Fibroblast of skin of left quadriceps (primary cell): ENCODE results near the gene TIGD1.

ENCODE experiments used
- DNase-seq, 2 experiments: peaks; one replicate each; pipeline ENCODE4 v3.0.0-alpha.2; 2013; ENCODE audit warnings: low read depth in 2 of 2

The TIGD1 gene

DNA sequence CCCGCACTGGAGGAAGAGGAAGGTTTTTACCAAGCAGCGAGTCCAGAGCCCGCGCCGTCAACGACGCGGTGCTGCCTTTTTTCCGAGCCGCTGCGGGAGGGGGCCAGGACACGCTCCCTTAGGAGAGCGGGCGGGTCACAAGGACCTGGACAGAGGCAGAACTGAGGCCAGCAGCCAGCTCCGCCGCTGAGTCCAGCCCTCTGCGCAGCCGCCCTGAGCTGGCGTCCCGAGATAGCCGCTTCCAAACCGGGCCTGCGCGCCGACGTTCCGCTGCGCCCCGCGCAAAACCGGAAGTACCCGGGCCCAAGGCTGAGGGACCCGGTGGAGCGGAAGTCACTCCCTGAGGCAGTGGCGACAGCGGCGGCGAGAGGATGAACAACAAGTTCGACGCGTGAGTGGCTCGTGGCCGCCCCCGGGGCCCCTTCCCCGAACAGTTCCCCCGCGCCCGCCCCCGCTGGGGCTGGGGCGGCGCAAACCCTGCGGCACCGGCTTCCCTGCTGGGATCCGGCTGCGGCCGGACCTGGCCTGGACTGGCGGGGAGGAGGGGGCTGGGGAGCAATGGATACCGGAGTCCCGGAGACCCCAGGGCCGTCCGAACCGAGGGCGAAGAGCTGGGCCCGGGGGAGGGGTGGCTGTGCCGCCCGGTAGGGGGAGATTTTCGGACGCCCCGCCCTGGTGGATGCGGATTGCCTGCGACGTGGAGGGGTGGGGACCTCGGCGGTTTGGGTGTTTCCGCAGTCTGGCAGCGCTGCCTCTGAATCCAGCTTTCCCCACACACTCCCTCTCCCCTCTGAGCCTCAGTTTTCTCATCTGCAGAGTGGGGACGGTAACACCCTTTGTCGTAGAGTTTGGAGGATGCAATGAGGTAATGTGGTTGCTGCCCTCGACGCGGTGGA is at the start of gene TIGD1, which contains the start of gene EIF4E2:
Gene TIGD1, minus strand, starts transcription at position 204 of the 896 bp plus-strand sequence. CDS start 675 bp downstream, outside the sequence.
Gene EIF4E2, plus strand, starts transcription at position 336 of the 896 bp plus-strand sequence. Its CDS starts 36 bp downstream, at position 372.
- peak; percentile 82 to 84 for DNase-seq

GRCh38 chr2:232598293-232598692 is 47.9 kb upstream of the TIGD1 start:
- no peak for DNase-seq

DNA sequence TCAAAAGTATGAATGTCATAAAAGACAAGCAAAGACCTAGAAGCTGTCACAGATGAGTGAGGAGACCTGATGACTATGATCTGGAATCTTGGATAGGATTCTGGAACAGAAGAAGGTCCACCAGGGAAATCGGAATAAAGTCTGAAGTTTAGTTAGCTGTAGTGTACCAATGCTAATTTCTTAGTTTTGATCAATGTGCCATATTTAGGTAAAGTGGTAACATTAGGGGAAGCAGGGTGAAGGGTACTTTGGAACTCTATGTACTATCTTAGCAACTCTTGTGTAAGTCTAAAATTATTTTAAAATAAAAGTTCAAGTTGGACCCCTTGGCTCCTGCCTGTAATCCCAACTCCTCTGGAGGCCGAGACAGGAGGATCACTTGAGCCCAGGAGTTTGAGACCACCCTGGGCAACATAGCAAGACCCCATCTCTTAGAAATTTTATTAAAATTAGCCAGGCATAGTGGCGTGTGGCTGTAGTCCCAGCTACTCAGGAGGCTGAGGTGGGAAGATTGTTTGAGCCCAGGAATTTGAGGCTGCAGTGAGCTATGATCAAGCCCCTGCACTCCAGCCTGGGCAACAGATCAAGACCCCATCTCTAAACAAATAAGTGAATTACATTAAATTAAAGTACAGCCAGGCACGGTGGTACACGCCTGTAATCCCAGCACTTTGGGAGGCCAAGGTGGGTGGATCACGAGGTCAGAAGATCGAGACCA is 47.2 kb upstream of the TIGD1 start:
- no peak for DNase-seq

- no peak for DNase-seq
Observed at GRCh38 chr2:232593982-232594381, 43.6 kb upstream of the TIGD1 start.

GRCh38 chr2:232592772-232593395 is 42.5 kb upstream of the TIGD1 start:
- peak; percentile 23 to 31 for DNase-seq

GRCh38 chr2:232588680-232589585 is 38.6 kb upstream of the TIGD1 start:
- DNase-seq: peak in 1 of 2 experiments; percentile 24

DNA sequence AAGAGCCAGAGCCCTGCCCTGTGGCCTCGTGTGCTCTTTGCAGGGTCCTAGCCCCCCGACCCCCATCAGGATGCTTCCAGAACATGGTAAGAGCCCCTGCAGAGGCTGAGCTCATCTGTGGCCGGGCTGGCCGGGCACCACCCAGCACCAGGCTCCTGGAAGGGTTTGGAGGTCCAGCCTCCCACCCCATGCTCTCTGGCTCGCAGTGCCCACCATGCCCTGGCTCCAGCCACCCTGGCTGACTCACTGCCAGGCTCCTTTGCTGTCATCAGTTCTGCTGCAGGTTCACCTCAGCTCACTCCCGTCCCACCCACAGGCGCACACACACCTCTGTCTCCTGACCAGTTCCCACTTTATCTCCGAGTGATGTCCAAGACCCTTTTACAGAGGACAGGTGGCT is 37.7 kb upstream of the TIGD1 start:
- DNase-seq: no peak

DNA sequence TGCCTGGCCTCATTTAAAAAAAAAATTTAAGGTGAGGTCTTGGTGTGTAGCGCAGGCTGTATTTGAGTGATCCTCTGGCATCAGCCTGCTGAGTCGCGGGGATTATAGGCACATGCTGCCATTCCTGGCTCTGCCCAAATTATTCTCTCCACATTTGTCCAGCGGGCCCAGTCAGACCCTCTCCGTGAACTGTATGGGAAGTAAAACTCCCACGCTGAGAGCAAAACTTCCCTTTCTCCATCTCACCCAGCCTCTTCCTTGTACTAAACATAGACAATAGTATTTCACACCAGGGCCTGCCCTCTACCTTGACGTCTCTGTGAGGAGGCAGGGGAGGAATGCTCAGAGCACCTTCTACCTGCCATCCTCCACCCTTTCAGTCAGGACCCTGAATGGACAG is 37.2 kb upstream of the TIGD1 start:
- no peak for DNase-seq

DNA sequence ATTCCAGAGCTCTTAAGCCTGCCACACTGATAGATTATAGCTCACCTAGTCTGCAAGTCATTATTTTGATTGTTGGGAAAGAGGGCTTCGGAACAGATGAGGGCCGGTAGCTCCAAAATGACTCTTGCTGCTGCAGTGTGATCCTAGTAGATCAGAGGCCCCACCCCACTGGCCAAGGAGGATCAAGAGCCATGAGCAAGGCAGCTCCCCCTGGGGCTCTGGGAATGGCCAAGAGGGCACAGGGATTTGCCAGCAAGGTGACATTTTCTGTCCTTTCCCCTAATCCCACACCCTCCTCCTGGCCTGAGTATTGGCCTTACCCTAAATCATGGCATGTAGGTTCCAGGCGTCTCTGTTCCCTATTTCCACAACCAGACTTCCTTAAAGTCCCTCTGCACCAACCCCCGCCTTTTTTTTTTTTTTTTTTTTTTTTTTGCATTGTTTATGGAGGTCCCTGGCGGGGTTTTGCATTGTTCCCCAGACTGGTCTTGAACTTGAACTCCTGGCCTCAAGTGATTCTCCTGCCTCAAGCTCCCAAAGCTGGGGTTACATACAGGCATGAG is 36.7 kb upstream of the TIGD1 start:
- DNase-seq: no peak

DNA sequence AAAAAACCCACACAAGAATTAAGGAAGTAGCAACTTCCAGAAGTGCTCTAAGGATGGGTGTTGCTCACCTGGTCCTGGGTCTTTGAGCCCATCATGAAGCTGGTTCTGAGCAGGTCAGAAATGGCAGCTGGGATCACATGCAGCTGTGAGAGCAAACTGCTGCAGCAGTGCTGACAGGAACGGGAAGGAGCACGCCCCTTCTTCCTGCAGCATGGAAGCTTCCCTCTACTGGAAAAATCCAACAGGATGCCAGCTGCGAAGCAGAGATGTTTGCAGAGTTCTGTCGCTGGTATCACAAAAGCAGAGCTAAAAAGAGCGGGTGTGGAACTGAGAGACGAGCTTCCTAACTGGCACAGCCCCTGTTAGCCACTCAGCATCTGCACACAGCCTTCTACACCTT is 33.9 kb upstream of the TIGD1 start:
- no peak for DNase-seq

GRCh38 chr2:232581725-232582124 is 31.4 kb upstream of the TIGD1 start:
- no peak for DNase-seq

GRCh38 chr2:232580648-232580981 is 30.3 kb upstream of the TIGD1 start:
- no peak for DNase-seq

DNA sequence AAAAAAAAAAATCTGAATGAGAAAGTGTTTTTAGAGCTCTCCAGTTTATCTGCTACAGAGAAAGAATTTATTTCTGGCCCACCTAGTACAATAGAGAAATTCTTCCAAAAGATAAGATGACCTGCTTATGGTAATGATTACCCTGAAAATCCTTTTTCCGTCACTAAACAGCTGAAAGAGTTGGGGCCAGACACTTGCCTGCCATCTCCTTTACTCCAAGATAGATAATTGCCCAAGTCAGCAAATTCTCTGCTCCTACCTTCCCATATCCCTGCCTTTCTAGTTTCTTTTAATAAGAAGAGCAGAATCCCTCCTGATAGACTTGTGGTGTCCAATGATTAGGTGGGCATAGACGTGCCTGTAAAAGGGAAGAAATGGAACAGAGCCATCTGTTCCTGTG is 28.3 kb upstream of the TIGD1 start:
- DNase-seq: no peak

DNA sequence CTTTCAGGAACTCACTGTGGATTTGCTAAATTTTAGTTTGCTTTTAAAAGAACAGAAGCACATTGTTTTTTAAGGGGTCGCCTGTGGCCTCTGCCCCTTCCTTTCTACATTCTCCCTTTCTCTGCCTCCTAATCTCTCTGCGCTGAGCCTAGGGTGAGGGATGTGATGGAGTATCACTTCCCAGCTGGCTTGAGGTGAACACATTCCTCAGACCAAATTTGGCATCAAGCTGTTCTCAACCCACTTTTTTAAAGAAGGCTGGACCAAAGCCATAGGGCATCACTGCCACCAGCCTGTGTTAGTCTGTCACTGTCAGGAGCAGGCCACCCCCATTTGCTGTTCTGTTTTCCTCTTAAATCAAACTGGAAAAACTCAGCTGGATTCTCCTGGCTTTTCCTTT is 27.5 kb upstream of the TIGD1 start:
- DNase-seq: no peak

GRCh38 chr2:232576995-232577394 is 26.6 kb upstream of the TIGD1 start:
- DNase-seq: no peak

DNA sequence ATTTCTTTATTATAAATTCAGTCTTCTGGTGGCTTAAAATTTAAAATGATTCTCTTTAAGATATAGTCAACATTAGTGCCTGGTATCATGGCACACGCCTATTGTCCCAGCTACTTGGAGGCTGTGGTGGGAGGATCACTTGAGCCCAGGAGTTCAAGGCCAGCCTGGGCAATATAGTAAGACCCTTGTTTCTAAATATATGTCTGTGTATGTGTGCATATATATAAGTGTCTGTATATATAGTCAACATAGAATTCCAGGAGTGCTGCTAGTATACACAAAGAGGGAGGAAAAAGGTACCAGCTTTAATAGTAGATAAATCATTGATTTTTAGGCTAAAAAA is 25.0 kb upstream of the TIGD1 start:
- DNase-seq: no peak

DNA sequence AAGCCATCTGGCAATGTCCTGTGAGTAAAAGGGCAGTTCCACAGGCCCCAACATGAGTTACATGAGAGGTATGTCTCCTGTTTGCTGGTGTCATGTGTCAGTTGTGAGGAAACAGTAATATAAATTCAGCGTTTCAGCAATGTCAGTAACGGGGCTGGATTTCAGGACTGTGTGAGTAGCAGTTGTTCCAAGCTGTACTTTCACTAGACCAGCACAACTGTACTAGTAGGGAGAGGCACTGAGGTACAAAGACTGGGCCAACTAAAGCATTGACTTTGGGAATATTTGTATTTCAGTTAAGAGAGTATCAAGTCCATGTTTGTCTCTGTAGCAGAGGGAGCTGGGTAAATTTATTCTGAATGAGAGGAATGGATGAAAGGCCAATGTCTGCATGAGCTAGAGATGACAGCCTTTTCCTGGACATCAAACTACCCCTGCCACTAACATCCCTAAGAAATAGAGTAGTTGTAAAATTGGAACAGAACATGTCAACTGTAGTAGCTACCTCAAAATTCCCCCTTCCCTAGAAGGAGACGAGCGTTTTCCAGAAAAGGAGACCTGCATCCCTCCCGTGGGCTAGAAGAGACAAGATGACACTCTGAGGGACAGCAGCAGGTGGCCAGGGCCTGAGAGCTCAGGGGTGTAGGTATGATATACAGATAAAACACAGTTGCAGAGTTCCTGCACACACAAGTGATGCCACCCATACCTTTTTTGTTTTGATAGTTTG is 24.5 kb upstream of the TIGD1 start:
- no peak for DNase-seq

- no peak for DNase-seq
Observed at GRCh38 chr2:232573771-232574435, 23.5 kb upstream of the TIGD1 start.

DNA sequence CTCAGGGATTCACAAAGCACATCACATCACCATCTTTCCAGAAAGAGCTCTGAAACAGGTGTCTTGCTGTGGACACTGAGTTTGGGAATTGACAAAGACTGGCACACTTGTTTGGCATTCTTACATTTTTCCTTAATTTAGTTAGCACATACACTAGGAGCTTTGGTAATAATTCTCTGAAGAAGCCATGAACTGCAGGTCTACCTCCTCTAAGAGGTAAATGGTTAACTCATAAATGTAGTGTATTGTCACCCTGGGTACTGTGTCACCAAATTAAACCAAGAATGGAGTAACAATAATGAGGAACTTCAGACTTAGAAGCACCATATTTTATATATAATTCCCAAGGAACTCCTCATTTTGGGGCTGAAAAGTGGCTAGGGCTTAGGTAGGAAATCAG is 22.7 kb upstream of the TIGD1 start:
- DNase-seq: no peak

DNA sequence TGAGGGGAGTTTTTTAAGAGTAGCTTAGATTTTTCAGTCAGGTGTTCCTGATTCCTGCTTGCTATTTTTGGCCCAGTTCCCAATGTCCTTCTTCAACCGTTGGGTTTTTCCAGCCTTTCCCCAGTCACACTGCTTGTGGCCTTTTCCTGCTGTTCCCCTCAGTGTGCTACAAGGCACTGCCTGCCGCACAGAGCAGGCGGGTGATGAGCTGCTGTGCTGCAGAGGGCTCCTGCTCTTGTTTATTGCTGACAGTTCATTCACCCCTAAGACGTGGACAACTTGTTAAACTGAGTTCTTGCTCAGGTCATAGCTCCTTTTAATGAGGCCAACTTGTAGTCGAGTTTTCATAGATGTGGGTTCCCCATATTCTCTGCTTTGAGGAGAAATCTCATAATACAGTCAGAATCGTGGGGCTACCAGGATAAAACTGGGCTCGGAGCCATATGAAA is 20.7 kb upstream of the TIGD1 start:
- no peak for DNase-seq
